D721Med (cell line): ENCODE results near the gene CYP24A1.

ENCODE experiments used
- DNase-seq: peaks from one replicate; pipeline ENCODE4 v3.0.0; 2011; ENCODE audit warnings: low spot score; ENCODE audit not compliant: insufficient read length
- FAIRE-seq: peaks from 2 replicates; lab custom pipeline; 2011; peaks lifted over from hg19 to GRCh38; lab: Jason Lieb, UNC
- CTCF ChIP-seq: IDR thresholded peaks from 2 replicates; pipeline ENCODE4 v1.5.1; 2012; ENCODE audit warnings: mild to moderate bottlenecking, control low read depth; ENCODE audit not compliant: insufficient read depth; ENCODE audit errors: missing control alignments

Gene CYP24A1

DNA sequence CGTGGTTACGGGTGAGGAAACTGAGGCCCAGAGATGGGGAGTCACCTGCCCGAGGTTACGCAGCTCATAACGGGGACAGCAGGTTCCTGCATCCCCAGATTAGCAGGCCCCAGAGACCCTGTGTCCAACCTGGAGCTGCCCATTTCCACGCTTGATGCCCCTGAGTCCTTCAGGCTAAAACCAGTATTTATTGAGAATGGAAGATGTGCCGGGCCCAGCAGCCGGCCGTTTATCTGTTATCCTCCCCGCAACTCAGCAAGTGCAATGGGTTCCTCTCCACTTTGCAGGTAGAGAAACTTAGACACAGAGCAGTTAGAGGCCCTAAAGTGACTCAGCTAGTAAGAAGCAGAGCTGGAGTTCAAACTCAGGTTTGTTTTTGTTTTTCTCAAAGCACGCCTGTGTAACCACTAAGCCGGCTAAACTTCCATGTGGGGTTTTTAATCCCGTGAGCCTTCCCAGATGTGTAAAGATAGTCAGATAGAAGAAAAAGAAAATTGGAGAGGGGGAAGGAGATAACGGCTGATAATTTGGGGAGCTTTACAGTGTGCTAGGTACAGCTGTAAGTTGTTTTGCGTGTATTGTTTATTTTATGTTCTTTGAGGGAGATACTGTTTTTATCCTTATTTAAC is 34.9 kb upstream of the CYP24A1 start:
- DNase-seq: no peak
- TF ChIP-seq CTCF: no peak
- FAIRE-seq: no peak

DNA sequence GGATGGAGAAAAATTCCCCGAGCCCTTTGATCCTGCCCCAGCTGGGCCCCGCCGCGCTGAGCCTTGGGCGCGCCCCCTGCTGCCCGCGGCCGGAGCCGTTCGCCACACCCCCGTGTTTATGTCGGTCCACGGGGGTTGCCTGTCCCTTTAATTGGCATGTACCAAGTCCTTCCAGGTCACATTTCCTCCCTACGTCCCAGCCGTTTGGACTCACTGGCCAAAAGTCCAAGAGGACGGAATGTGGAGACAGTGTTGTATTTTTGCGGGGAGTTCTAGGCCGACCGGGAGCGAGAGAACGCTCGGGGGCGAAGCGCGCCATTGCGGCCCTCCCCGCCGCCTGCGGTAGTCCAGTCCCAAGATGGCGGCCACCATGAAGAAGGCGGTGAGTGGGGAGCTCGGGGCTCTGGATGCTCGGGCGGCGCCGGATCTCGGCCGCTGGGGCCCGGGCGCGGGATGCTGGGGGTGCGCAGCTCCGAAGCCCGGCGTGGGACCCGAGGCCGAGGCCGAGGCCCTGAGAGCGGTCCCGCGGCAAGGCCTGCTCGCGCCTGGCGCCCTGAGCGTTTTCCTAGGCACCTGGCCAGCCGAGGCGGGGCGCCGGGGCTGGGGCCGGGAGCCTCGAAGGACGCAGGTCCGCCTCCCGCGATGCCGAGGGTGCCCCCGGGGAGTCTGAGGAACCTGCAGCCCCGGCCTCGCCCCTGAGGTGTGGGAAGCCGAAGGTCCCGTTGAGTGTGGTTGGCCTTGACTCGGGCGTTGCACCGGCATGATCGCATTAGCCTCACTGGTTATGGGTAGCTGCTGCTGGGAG is 34.2 kb upstream of the CYP24A1 start, which contains the start of gene PFDN4:
TSS of gene PFDN4 (plus strand) at position 345 of the 805 bp plus-strand sequence. CDS start at position 359, 14 bp downstream.
- FAIRE-seq (no peak), DNase-seq (peak; percentile 72)
- TF ChIP-seq CTCF: peak; percentile 58

- FAIRE-seq (no peak), DNase-seq (no peak)
- TF ChIP-seq CTCF: no peak
Observed at GRCh38 chr20:54207053-54207742, 33.4 kb upstream of the CYP24A1 start.

DNA sequence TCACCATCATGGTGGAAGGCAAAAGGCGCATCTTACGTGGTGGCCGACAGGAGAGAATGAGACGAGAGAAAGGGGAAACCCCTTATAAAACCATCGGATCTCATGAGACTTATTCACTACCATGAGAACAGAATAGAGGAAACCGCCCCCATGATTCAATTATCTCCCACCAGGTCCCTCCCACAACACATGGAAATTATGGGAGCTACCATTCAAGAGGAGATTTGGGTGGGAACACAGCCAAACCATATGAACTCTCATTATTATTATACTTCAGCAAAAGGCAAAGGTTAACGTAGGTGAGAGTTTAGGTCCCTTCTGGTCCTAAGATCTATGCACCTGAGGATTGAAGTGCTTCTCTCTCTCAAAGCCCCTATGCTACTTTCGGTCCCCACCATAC is 31.7 kb upstream of the CYP24A1 start:
- no peak for FAIRE-seq
- no peak for TF ChIP-seq CTCF
- DNase-seq: no peak

GRCh38 chr20:54204481-54204880 is 30.7 kb upstream of the CYP24A1 start:
- DNase-seq (no peak), FAIRE-seq (no peak)
- TF ChIP-seq CTCF: no peak

GRCh38 chr20:54204063-54204462 is 30.3 kb upstream of the CYP24A1 start:
- FAIRE-seq: no peak
- DNase-seq: no peak
- TF ChIP-seq CTCF: no peak
